Myocyte (in vitro differentiated cells): Measurements from ENCODE around the gene LRP6. TPM values are rescaled to one million over a fixed set of nuclear protein-coding genes. Genes with fewer than 3 reads are reported as not detected.
"Not testable (repeated sequence)": the region's sequence is repeated elsewhere in the genome, so short reads cannot be mapped to it uniquely, and the experiment has no call there.

Source experiments
- DNase-seq: peaks from one replicate; pipeline ENCODE4 v3.0.0-alpha.2; 2012; ENCODE audit warnings: low read depth
- polyA plus RNA-seq: library from polyadenylated mRNA; unstranded; fragments of >200 nt; gene quantifications from one replicate; pipeline ENCODE4 v1.2.1, GENCODE V29; 2012; ENCODE audit warnings: missing spikeins
- total RNA-seq: library from RNA; depleted of rRNA; stranded (reverse); fragments of >200 nt; gene quantifications from 2 replicates; pipeline ENCODE4 v1.2.3, GENCODE V29; 2014

The LRP6 gene
- total RNA-seq, result 21.6 and 22.7 TPM in 2 replicates
- polyA plus RNA-seq, result 9.2 TPM

GRCh38 chr12:12266873-12267741 lies at the start of gene LRP6:
TSS of gene LRP6 (minus strand) at chr12:12267044. CDS start at chr12:12266735, 309 bp downstream.
- DNase-seq, result peak; percentile 95

GRCh38 chr12:12315838-12316237 lies 49.0 kb upstream of the LRP6 start:
- no peak for DNase-seq

GRCh38 chr12:12310695-12311094 lies 43.9 kb upstream of the LRP6 start:
- DNase-seq, result not testable (repeated sequence)

- no peak for DNase-seq
Observed at GRCh38 chr12:12305568-12306300, 38.9 kb upstream of the LRP6 start.

GRCh38 chr12:12302976-12303375 lies 36.1 kb upstream of the LRP6 start:
- DNase-seq, result no peak

GRCh38 chr12:12301122-12301521 lies 34.3 kb upstream of the LRP6 start:
- no peak for DNase-seq

- DNase-seq, result no peak
Observed at GRCh38 chr12:12297201-12297830, 30.5 kb upstream of the LRP6 start.

GRCh38 chr12:12294215-12295005 lies 27.6 kb upstream of the LRP6 start:
- DNase-seq, result peak; percentile 40

GRCh38 chr12:12290206-12290605 lies 23.4 kb upstream of the LRP6 start:
- no peak for DNase-seq

- no peak for DNase-seq
Observed at GRCh38 chr12:12286441-12286840, 19.6 kb upstream of the LRP6 start.

- DNase-seq, result peak; percentile 6
Observed at GRCh38 chr12:12282761-12283425, 16.0 kb upstream of the LRP6 start.

GRCh38 chr12:12282202-12282601 lies 15.4 kb upstream of the LRP6 start:
- no peak for DNase-seq

- DNase-seq, result no peak
Observed at GRCh38 chr12:12281134-12281533, 14.3 kb upstream of the LRP6 start.

GRCh38 chr12:12278899-12279298 lies 12.1 kb upstream of the LRP6 start:
- DNase-seq, result no peak

GRCh38 chr12:12275874-12276273 lies 9.0 kb upstream of the LRP6 start:
- no peak for DNase-seq

- no peak for DNase-seq
Observed at GRCh38 chr12:12273291-12273957, 6.6 kb upstream of the LRP6 start.

- DNase-seq, result no peak
Observed at GRCh38 chr12:12272869-12273268, 6.0 kb upstream of the LRP6 start.

- no peak for DNase-seq
Observed at GRCh38 chr12:12270226-12270625, 3.4 kb upstream of the LRP6 start.

GRCh38 chr12:12267742-12268200 lies 927 bp upstream of the LRP6 start:
- DNase-seq, result no peak

GRCh38 chr12:12266389-12266872 lies 413 bp downstream of the LRP6 start:
- no peak for DNase-seq
